C4-2B (cell line): ENCODE results near the gene BTBD9.

Experiments
- CTCF ChIP-seq: fragments of 450-650 bp; conservative IDR thresholded peaks from 2 replicates; pipeline ENCODE4 v1.5.1; 2017; ENCODE audit warnings: mild to moderate bottlenecking
- ZFX ChIP-seq: fragments of 450-650 bp; IDR thresholded peaks from 2 replicates; pipeline ENCODE4 v1.6.1; 2017

GRCh38 chr6:38187325-38187724, 452.4 kb downstream of the BTBD9 start:
- TF ChIP-seq CTCF (no peak), ZFX (no peak)
